22Rv1 (cell line): ENCODE results near the gene INTS12.
A peak's percentile ranks its signal among the peaks of the same experiment; 100 is the strongest.

Source experiments
- H3K27ac ChIP-seq: fragments of 450-650 bp; 2 replicates; pipeline ENCODE4 v1.5.1; 2017
- CTCF ChIP-seq: fragments of 450-650 bp; IDR thresholded peaks from 2 replicates; pipeline ENCODE4 v1.5.1; 2017; ENCODE audit warnings: mild to moderate bottlenecking
- ZFX ChIP-seq: fragments of 450-650 bp; IDR thresholded peaks from 2 replicates; pipeline ENCODE4 v1.6.1; 2017; ENCODE audit warnings: antibody characterized with exemption, borderline replicate concordance

INTS12 gene

GRCh38 chr4:105659190-105659589 is 49.3 kb downstream of the INTS12 start:
- TF ChIP-seq CTCF: no peak
- TF ChIP-seq ZFX: no peak

GRCh38 chr4:105657117-105657765 is 51.2 kb downstream of the INTS12 start:
- TF ChIP-seq ZFX (no peak), CTCF (no peak)
- H3K27ac ChIP-seq: peak overlapping the region; percentile 3; the same call in 1 of the 2 replicates

More at GRCh38 chr4:105659190-105659589, 49.3 kb downstream of the INTS12 start:
- H3K27ac ChIP-seq: no peak overlapping the region

GRCh38 chr4:105652286-105652888 is 56.1 kb downstream of the INTS12 start:
- TF ChIP-seq CTCF: no peak
- no peak for TF ChIP-seq ZFX
- no peak overlapping the region for H3K27ac ChIP-seq

- no peak for TF ChIP-seq ZFX
- no peak for TF ChIP-seq CTCF
- no peak overlapping the region for H3K27ac ChIP-seq
Measured at GRCh38 chr4:105651884-105652283, 56.6 kb downstream of the INTS12 start.

- TF ChIP-seq ZFX (no peak), CTCF (no peak)
- no peak overlapping the region for H3K27ac ChIP-seq
Measured at GRCh38 chr4:105650190-105650589, 58.3 kb downstream of the INTS12 start.

GRCh38 chr4:105645440-105645839 is 63.0 kb downstream of the INTS12 start:
- no peak overlapping the region for H3K27ac ChIP-seq
- TF ChIP-seq CTCF (no peak), ZFX (no peak)

- TF ChIP-seq CTCF (no peak), ZFX (no peak)
- H3K27ac ChIP-seq: no peak overlapping the region
Measured at GRCh38 chr4:105644257-105644656, 64.2 kb downstream of the INTS12 start.
